ENCODE measurements around the gene RASGEF1B. TPM values are rescaled to one million over a fixed set of nuclear protein-coding genes. Genes with fewer than 3 reads are reported as not detected.

Gene RASGEF1B
- total RNA-seq, 3 donors from 2014 or later = 15.1 to 27.7 (median 24.5) TPM

DNA sequence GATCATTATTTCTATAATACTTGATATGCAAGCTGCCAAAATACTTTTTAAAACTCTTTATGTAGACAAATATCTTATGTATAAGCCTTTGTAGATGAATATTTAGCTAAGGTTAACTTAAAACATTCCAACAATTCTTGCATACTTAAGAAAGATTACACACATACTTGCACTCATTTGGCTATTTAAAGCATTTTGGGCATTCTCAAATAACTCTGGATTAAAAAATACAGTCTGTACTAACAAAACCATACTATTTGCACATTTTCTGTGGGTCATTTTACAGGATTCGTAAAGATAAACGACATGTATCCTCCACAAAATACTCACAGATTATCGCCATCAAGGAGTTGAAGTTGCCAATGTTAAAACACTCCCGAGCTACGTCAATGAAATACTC lies 26.5 kb downstream of the RASGEF1B start:
- ATAC-seq (no peak), DNase-seq (no peak)
- no peaks in the 10 kb centered on the region for H3K4me1 Mint-ChIP-seq (ENCODE audit: low read depth)
- H3K36me3 Mint-ChIP-seq (ENCODE audit: insufficient read depth) = peaks cover 60% of the 10 kb centered on the region
- no peak overlapping the region for H3K4me3 Mint-ChIP-seq
- H3K27me3 Mint-ChIP-seq (ENCODE audit: low read depth) = no peaks in the 10 kb centered on the region
- H3K9me3 Mint-ChIP-seq = no peaks in the 10 kb centered on the region

DNA sequence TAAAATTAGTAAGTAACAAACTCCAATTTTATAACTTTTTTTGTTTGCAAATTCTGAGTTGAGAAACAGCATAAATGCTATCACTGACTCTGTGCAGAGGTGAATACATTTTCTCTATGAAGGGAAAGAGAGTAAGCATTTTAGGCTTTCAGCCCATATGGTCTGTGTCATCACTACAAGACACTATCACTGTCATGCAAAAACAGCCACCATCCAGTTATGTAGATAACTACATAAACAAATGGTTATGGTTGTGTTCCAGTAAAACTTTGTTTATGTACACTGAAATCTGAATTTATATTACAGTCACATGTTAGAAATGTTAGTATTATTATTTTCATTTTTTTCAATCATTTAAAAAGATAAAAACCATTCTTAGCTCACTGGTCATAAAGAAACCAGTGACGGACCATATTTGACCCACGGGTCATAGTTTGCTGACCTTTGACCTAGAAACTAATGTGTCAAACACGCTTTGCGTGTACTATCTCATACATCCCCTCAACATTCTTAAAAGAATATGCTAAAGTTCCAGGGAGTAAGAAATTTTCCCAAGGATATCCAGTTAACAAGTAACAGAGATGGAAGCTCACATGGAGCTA lies 29.1 kb downstream of the RASGEF1B start:
- no peak for ATAC-seq
- peaks cover 63% of the 10 kb centered on the region for H3K36me3 Mint-ChIP-seq (ENCODE audit: insufficient read depth)
- no peak for DNase-seq
- no peak overlapping the region for H3K4me3 Mint-ChIP-seq
- no peaks in the 10 kb centered on the region for H3K4me1 Mint-ChIP-seq (ENCODE audit: low read depth)
- H3K9me3 Mint-ChIP-seq = no peaks in the 10 kb centered on the region
- no peaks in the 10 kb centered on the region for H3K27me3 Mint-ChIP-seq (ENCODE audit: low read depth)

DNA sequence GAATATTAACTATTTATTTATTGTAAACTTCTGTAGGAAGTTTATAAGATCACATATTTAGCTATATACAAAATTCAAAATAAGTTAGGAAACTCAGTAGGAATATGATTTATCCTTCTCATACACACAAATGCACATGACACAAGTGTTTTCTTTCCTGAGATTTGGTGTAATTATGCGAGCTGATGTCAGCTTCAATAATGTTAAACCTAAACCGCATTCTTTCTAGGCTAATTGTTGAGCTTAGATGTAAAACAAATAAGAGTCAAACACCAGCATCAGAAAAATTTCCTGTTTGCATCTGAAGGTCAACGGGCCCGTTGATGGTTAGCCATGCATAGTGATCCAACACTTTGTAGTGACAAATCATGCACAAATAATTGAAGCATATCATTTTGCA lies 30.8 kb downstream of the RASGEF1B start:
- Mint-ChIP-seq H3K9me3 (no peaks in the 10 kb centered on the region), H3K36me3 (ENCODE audit: insufficient read depth) (peaks cover 62% of the 10 kb centered on the region), H3K27me3 (ENCODE audit: low read depth) (no peaks in the 10 kb centered on the region), H3K4me3 (no peak overlapping the region), H3K4me1 (ENCODE audit: low read depth) (no peaks in the 10 kb centered on the region)
- no peak for ATAC-seq
- no peak for DNase-seq

DNA sequence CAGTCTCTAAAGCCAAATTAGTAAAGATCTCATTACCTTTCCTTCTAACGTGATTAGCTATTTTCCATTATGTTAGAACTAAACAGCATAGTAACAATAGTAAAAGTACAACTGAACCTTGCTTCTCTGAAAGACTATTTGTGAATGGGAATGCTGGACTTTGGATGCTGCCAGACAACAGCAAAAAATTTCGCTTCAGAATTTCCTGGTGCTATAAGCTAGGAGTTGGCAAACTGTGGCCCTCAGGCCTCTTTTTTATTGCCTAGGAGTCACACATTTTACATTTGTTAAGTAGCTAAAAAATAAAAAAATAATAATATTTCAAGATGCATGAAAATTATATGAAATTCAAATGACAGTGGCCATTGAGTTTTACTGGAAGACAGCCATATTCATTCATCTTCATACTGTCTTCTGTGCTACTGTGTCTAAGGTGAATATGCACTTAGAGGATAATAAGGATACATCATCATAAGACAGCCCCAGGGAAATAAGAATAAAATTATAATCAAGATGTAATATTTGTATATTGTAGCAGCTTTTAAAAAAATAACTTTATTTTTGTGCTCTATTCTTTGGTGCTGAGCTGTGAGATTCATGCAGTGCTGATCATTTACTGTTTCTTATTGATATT lies 34.6 kb downstream of the RASGEF1B start:
- ATAC-seq (no peak), DNase-seq (no peak)
- H3K9me3 Mint-ChIP-seq = no peaks in the 10 kb centered on the region
- peaks cover 2% of the 10 kb centered on the region for H3K4me1 Mint-ChIP-seq (ENCODE audit: low read depth)
- no peak overlapping the region for H3K4me3 Mint-ChIP-seq
- no peaks in the 10 kb centered on the region for H3K27me3 Mint-ChIP-seq (ENCODE audit: low read depth)
- peaks cover 48% of the 10 kb centered on the region for H3K36me3 Mint-ChIP-seq (ENCODE audit: insufficient read depth)

DNA sequence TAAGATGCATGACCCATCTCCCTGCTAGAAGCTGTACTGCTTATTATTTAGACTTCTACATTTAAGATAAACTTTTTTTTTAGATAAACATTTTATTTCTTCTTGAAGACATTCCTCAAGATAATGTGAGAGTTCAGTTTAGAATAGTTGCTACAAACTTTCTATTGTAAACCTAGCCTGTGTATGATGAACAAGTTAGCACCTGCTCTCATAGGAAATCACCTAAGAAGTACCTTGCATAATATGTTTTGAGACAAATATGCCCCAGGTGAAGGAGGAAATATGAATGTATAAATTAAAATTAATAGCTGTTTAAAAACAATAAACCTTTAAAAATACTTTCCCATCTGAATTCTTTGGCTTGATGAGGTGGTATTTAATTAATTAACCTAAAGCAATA lies 35.6 kb downstream of the RASGEF1B start:
- Mint-ChIP-seq H3K36me3 (ENCODE audit: insufficient read depth) (peaks cover 51% of the 10 kb centered on the region), H3K4me1 (ENCODE audit: low read depth) (peaks cover 2% of the 10 kb centered on the region), H3K4me3 (no peak overlapping the region), H3K27me3 (ENCODE audit: low read depth) (no peaks in the 10 kb centered on the region), H3K9me3 (no peaks in the 10 kb centered on the region)
- DNase-seq (no peak), ATAC-seq (no peak)

DNA sequence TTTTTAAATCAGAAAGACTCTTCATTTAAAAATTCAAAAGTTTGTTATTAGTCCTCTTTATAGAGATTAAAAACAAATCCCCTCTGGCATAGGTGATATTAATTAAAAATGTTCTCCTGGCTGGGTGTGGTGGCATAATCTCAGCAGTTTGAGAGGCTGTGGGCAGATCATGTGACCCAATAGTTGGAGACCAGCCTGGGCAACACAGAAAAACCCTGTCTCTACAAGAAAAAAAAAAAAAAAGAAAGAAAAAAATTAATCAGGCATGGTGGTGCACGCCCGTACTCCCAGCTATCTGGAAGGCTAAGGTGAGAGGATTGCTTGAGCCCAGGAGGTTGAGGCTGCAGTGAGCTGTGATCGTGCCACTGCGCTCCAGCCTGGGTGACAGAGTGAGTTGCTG lies 38.9 kb downstream of the RASGEF1B start:
- no peak overlapping the region for H3K4me3 Mint-ChIP-seq
- H3K9me3 Mint-ChIP-seq = no peaks in the 10 kb centered on the region
- H3K4me1 Mint-ChIP-seq (ENCODE audit: low read depth) = peaks cover 2% of the 10 kb centered on the region
- no peaks in the 10 kb centered on the region for H3K27me3 Mint-ChIP-seq (ENCODE audit: low read depth)
- H3K36me3 Mint-ChIP-seq (ENCODE audit: insufficient read depth) = peaks cover 47% of the 10 kb centered on the region
- no peak for DNase-seq
- ATAC-seq = no peak

DNA sequence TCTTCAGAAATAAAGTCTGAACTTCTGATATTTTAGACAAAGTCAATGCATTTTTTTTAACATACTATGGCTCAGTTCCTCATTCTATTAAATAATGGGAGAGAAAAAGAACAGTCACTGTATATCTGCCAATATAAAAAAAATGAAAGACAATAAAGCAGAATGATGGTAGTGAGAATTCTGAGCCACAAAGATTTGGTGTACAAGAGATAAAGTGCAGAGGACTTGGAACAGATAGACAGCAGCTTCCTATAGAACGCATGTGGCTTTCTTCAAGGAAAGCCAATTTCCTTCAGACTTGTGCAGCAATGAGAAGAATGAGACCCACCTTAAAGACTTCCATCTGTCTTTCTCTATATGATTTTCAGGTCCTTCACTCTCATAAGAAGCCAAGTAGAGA lies 39.7 kb downstream of the RASGEF1B start:
- Mint-ChIP-seq H3K27me3 (ENCODE audit: low read depth) (no peaks in the 10 kb centered on the region), H3K9me3 (no peaks in the 10 kb centered on the region), H3K4me3 (no peak overlapping the region), H3K36me3 (ENCODE audit: insufficient read depth) (peaks cover 48% of the 10 kb centered on the region), H3K4me1 (ENCODE audit: low read depth) (peaks cover 2% of the 10 kb centered on the region)
- DNase-seq = no peak
- no peak for ATAC-seq

DNA sequence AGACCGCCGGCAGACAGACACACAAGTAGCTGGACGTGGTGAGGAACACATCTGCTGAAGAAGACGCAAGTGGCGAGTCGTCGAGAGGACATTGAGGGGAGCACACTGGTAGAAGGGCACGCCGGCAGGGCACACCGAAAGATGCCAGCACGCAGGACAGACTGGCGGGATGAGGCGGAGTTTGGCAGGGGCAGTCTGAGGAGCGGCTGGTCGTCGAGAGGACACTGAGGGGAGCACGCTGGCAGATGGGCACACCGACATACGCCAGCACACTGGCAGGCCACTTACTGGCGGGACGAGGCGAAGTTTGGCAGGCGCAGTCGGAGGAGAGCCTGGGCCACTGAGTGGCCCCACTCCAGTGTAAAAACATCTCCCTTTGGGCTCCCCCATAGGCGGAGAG lies 42.1 kb downstream of the RASGEF1B start:
- no peak for ATAC-seq
- H3K27me3 Mint-ChIP-seq (ENCODE audit: low read depth) = no peaks in the 10 kb centered on the region
- no peaks in the 10 kb centered on the region for H3K9me3 Mint-ChIP-seq
- H3K4me3 Mint-ChIP-seq = no peak overlapping the region
- peaks cover 54% of the 10 kb centered on the region for H3K36me3 Mint-ChIP-seq (ENCODE audit: insufficient read depth)
- no peak for DNase-seq
- H3K4me1 Mint-ChIP-seq (ENCODE audit: low read depth) = peaks cover 2% of the 10 kb centered on the region

DNA sequence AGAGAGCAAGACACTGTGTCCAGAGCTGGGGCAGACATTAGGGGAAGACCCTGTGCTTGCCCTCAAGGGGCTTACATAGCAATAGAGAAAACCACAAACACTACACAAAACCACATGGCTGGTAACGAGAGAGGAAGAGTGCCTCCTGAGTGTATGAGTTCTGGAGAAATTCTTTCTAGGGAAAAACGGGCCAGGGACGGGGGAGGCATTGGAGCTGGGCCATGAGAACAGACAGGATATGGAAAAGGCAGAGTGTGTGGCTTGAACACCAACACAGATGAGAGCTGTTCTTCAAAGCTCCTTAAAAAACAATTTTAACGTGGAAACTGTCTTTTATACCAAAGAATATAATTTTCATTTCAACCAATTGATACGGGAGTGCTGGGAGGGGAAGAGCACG lies 42.7 kb downstream of the RASGEF1B start:
- Mint-ChIP-seq H3K4me3 (no peak overlapping the region), H3K27me3 (ENCODE audit: low read depth) (no peaks in the 10 kb centered on the region), H3K36me3 (ENCODE audit: insufficient read depth) (peaks cover 51% of the 10 kb centered on the region), H3K9me3 (no peaks in the 10 kb centered on the region), H3K4me1 (ENCODE audit: low read depth) (peaks cover 2% of the 10 kb centered on the region)
- ATAC-seq (no peak), DNase-seq (no peak)

DNA sequence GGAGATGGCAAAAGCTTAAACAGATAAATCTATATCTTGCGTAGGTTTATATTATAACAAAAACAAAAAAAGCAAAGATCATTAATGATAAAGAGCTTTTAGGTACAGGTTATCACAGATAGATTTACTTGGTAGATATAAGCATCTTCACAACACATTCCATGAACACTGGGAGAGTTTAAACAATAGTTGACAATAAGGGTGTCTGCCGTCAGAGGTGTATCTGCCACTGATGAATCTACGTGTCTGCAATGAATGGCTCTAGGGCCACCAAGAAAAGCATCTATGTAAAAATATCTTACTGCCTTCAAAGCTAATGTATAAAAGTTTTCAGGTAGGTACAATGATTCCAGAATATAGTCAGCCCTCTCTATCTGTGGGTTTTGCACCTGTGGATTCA lies 43.7 kb downstream of the RASGEF1B start:
- no peak for ATAC-seq
- H3K4me1 Mint-ChIP-seq (ENCODE audit: low read depth) = peaks cover 2% of the 10 kb centered on the region
- no peak overlapping the region for H3K4me3 Mint-ChIP-seq

DNA sequence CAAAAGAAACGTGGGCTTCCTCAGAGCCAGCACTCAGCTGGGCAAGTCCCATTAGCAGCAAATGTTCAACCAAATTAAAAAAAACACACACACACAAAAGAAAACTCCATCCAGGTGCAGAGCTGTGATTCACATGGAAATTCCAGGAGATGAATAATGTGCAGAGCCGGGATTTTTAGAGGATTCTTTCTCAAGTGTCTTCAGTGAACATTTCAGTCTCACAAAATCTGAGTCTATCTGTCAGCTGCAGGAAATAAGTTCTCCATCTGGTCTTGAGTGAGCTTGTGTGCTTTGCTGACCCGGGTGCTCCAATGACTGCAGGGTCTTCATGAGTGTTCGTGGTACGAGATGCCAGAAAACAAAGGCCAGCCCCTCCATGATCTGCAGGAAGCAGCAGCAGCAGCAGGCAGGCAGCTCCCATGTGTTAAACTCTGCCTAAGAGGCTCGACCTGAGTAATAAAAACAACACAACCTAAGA lies 44.3 kb downstream of the RASGEF1B start:
- ATAC-seq (no peak), DNase-seq (no peak)
- Mint-ChIP-seq H3K27me3 (ENCODE audit: low read depth) (no peaks in the 10 kb centered on the region), H3K36me3 (ENCODE audit: insufficient read depth) (peaks cover 42% of the 10 kb centered on the region), H3K9me3 (no peaks in the 10 kb centered on the region), H3K4me3 (no peak overlapping the region), H3K4me1 (ENCODE audit: low read depth) (no peaks in the 10 kb centered on the region)

More for the DNA sequence above, 43.7 kb downstream of the RASGEF1B start:
- peaks cover 47% of the 10 kb centered on the region for H3K36me3 Mint-ChIP-seq (ENCODE audit: insufficient read depth)
- H3K9me3 Mint-ChIP-seq = no peaks in the 10 kb centered on the region
- H3K27me3 Mint-ChIP-seq (ENCODE audit: low read depth) = no peaks in the 10 kb centered on the region
- DNase-seq = no peak

DNA sequence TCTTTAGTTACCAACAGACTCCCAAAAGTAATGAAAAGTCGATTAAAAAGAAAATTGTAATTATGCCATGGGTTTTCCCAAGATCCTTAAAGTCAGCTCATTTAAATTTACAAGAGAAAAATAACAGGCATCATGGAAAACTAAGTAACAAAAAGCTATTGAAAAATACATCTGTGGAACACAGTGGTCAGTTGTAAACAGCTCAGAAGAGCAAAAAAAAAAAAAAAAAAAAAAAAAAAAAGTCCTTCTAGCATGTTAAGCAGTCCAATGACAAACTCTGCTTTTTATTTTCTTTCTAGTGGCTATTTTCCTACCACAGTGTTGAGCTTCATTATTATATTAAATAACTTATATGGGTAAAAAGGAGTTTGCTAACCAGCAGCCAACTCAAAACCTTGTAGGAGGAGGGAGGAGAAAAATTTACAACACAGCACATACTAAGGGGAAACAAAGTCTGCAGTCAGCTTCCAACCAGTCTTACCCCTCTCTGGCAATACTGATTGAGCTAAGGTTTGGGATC lies 44.9 kb downstream of the RASGEF1B start:
- no peaks in the 10 kb centered on the region for H3K27me3 Mint-ChIP-seq (ENCODE audit: low read depth)
- no peak for ATAC-seq
- H3K4me1 Mint-ChIP-seq (ENCODE audit: low read depth) = no peaks in the 10 kb centered on the region
- no peak for DNase-seq
- H3K4me3 Mint-ChIP-seq = no peak overlapping the region
- no peaks in the 10 kb centered on the region for H3K9me3 Mint-ChIP-seq
- H3K36me3 Mint-ChIP-seq (ENCODE audit: insufficient read depth) = peaks cover 37% of the 10 kb centered on the region

DNA sequence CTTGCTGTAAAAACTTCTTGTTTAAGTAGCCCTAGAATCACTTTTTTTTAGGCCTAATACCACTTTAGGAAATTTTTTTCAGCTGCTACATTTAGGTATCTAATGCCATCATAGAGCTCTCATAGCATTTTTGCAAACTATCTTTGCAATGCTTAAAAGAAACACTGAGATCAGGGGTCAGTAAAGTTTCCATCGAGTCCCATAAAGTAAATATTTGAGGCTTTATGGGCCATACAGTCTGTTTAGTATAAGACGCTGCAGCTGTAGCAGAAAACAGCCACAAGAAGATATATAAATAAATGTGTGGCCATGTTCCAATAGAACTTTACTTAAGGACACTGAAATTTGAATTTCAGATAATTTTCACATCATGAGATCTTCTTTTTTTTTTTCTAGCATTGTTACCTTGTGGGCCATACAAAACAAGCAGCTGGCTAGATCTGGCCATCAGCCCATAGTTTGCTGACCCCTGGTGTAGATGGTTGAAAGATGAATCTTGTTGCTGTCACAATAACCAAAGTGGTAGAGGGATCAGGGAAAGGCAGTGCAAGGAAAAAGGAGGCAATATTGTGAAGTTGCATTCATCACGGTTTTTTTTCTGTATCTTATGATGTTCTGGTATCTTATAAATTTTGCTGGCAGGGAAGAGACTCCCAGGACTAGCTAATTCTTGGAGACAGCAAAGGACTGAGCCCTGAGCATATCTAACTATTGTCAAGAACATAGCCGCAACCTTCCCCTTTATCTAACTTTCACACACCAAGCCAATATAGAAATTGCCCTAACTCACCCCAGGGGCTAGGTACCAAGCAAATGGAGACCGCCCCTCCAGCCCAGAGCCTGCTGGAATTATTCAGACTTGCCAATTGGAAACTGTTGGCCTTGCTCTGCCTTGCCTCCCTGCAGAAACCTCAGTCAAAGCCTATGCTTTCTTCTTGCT lies 46.6 kb downstream of the RASGEF1B start:
- DNase-seq (no peak), ATAC-seq (no peak)
- Mint-ChIP-seq H3K4me3 (no peak overlapping the region), H3K36me3 (ENCODE audit: insufficient read depth) (peaks cover 31% of the 10 kb centered on the region), H3K9me3 (no peaks in the 10 kb centered on the region), H3K27me3 (ENCODE audit: low read depth) (no peaks in the 10 kb centered on the region), H3K4me1 (ENCODE audit: low read depth) (no peaks in the 10 kb centered on the region)

DNA sequence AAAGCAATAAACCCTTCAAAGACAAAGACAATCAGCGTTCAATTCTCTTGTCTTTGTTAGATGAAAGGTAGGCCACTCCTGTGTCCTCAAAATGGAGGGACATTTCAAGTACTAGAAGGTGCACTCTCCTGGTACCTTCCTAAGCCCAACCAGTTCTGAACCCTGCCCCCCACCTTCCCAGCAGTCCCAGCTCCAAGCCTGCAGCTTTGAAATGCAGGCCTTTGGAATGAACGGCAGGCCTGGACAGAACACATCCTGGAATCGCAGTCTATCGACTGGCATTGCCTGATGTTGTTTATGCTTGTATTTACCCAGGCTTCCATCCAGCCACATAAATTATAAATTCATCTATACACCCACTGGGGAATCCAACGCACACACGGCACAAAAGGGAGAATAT lies 47.4 kb downstream of the RASGEF1B start:
- no peaks in the 10 kb centered on the region for H3K9me3 Mint-ChIP-seq
- peaks cover 27% of the 10 kb centered on the region for H3K36me3 Mint-ChIP-seq (ENCODE audit: insufficient read depth)
- ATAC-seq (no peak), DNase-seq (no peak)
- no peak overlapping the region for H3K4me3 Mint-ChIP-seq
- no peaks in the 10 kb centered on the region for H3K4me1 Mint-ChIP-seq (ENCODE audit: low read depth)
- H3K27me3 Mint-ChIP-seq (ENCODE audit: low read depth) = no peaks in the 10 kb centered on the region

All from activated T-cell treated with anti-CD3 and anti-CD28 coated beads, Interleukin-2, amount 50 U/mL, for 4 hours (primary cell).